ENCODE measurements around the gene STAU1.
"Not testable (repeated sequence)": the region's sequence is repeated elsewhere in the genome, so short reads cannot be mapped to it uniquely, and the experiment has no call there.

The STAU1 gene

GRCh38 chr20:49228676-49229075 lies 40.5 kb upstream of the STAU1 start:
- Histone ChIP-seq H3K27ac (ENCODE audit: low read depth, low read length) (no peak overlapping the region), H3K36me3 (ENCODE audit: control insufficient read depth in 1 of 2, insufficient read depth in 2 of 2, low read length in 2 of 2) (peaks cover 44 to 81% of the 10 kb centered on the region in 2 donors), H3K27me3 (ENCODE audit: control insufficient read depth in 1 of 2, insufficient read depth in 2 of 2, low read length in 2 of 2) (no peaks in the 10 kb centered on the region), H3K9me3 (ENCODE audit: control insufficient read depth in 1 of 2, low read length in 2 of 2) (no peaks in the 10 kb centered on the region), H3K4me3 (ENCODE audit: low read depth in 1 of 2, low read length in 2 of 2) (no peak overlapping the region), H3K4me1 (ENCODE audit: control insufficient read depth in 1 of 2, insufficient read depth in 2 of 2, low read length in 2 of 2) (peaks cover 13 to 15% of the 10 kb centered on the region in 2 donors), H3K9ac (ENCODE audit: low read depth in 1 of 2, low read length in 2 of 2) (no peak overlapping the region)

GRCh38 chr20:49225896-49226295 lies 37.8 kb upstream of the STAU1 start:
- H3K27me3 ChIP-seq (ENCODE audit: control insufficient read depth in 1 of 2, insufficient read depth in 2 of 2, low read length in 2 of 2), result no peaks in the 10 kb centered on the region
- no peaks in the 10 kb centered on the region for H3K9me3 ChIP-seq (ENCODE audit: control insufficient read depth in 1 of 2, low read length in 2 of 2)
- no peak overlapping the region for H3K9ac ChIP-seq (ENCODE audit: low read depth in 1 of 2, low read length in 2 of 2)
- H3K4me1 ChIP-seq (ENCODE audit: control insufficient read depth in 1 of 2, insufficient read depth in 2 of 2, low read length in 2 of 2), result peaks cover 8 to 11% of the 10 kb centered on the region in 2 donors
- H3K27ac ChIP-seq (ENCODE audit: low read depth, low read length), result no peak overlapping the region
- H3K36me3 ChIP-seq (ENCODE audit: control insufficient read depth in 1 of 2, insufficient read depth in 2 of 2, low read length in 2 of 2), result peaks cover 37 to 80% of the 10 kb centered on the region in 2 donors
- H3K4me3 ChIP-seq (ENCODE audit: low read depth in 1 of 2, low read length in 2 of 2), result no peak overlapping the region

- peak overlapping the region; percentile 87 to 88 for H3K4me3 ChIP-seq (ENCODE audit: low read depth in 1 of 2, low read length in 2 of 2)
- H3K9me3 ChIP-seq (ENCODE audit: control insufficient read depth in 1 of 2, low read length in 2 of 2), result no peaks in the 10 kb centered on the region
- peaks cover 12 to 14% of the 10 kb centered on the region in 2 donors for H3K4me1 ChIP-seq (ENCODE audit: control insufficient read depth in 1 of 2, insufficient read depth in 2 of 2, low read length in 2 of 2)
- no peak overlapping the region for H3K27ac ChIP-seq (ENCODE audit: low read depth, low read length)
- H3K9ac ChIP-seq (ENCODE audit: low read depth in 1 of 2, low read length in 2 of 2), result peak overlapping the region; percentile 84 to 89
- peaks cover 16 to 35% of the 10 kb centered on the region in 2 donors for H3K36me3 ChIP-seq (ENCODE audit: control insufficient read depth in 1 of 2, insufficient read depth in 2 of 2, low read length in 2 of 2)
- no peaks in the 10 kb centered on the region for H3K27me3 ChIP-seq (ENCODE audit: control insufficient read depth in 1 of 2, insufficient read depth in 2 of 2, low read length in 2 of 2)
Measured at GRCh38 chr20:49219924-49220831, 32.0 kb upstream of the STAU1 start.

GRCh38 chr20:49219091-49219923 lies 31.2 kb upstream of the STAU1 start, which contains the start of gene DDX27:
TSS of gene DDX27 (plus strand) at chr20:49219416. CDS start at chr20:49219449, 33 bp downstream.
- Histone ChIP-seq H3K36me3 (ENCODE audit: control insufficient read depth in 1 of 2, insufficient read depth in 2 of 2, low read length in 2 of 2) (peaks cover 9 to 26% of the 10 kb centered on the region in 2 donors), H3K4me3 (ENCODE audit: low read depth in 1 of 2, low read length in 2 of 2) (peak within 1 kb of the TSS; percentile 87 to 88), H3K4me1 (ENCODE audit: control insufficient read depth in 1 of 2, insufficient read depth in 2 of 2, low read length in 2 of 2) (peaks cover 12 to 14% of the 10 kb centered on the region in 2 donors), H3K27me3 (ENCODE audit: control insufficient read depth in 1 of 2, insufficient read depth in 2 of 2, low read length in 2 of 2) (no peaks in the 10 kb centered on the region), H3K9ac (ENCODE audit: low read depth in 1 of 2, low read length in 2 of 2) (peak within 1 kb of the TSS; percentile 84 to 89), H3K9me3 (ENCODE audit: control insufficient read depth in 1 of 2, low read length in 2 of 2) (no peaks in the 10 kb centered on the region), H3K27ac (ENCODE audit: low read depth, low read length) (peak within 1 kb of the TSS; percentile 77)

- not testable (repeated sequence) for H3K9me3 ChIP-seq (ENCODE audit: control insufficient read depth in 1 of 2, low read length in 2 of 2)
Measured at GRCh38 chr20:49218739-49219090, 30.6 kb upstream of the STAU1 start.

GRCh38 chr20:49216991-49217578 lies 29.0 kb upstream of the STAU1 start:
- Histone ChIP-seq H3K27me3 (ENCODE audit: control insufficient read depth in 1 of 2, insufficient read depth in 2 of 2, low read length in 2 of 2) (no peaks in the 10 kb centered on the region), H3K4me3 (ENCODE audit: low read depth in 1 of 2, low read length in 2 of 2) (peak overlapping the region in 1 of 2 donors; percentile 41), H3K9me3 (ENCODE audit: control insufficient read depth in 1 of 2, low read length in 2 of 2) (no peaks in the 10 kb centered on the region), H3K9ac (ENCODE audit: low read depth in 1 of 2, low read length in 2 of 2) (no peak overlapping the region), H3K4me1 (ENCODE audit: control insufficient read depth in 1 of 2, insufficient read depth in 2 of 2, low read length in 2 of 2) (peaks cover 12 to 14% of the 10 kb centered on the region in 2 donors), H3K36me3 (ENCODE audit: control insufficient read depth in 1 of 2, insufficient read depth in 2 of 2, low read length in 2 of 2) (peaks cover 4 to 8% of the 10 kb centered on the region in 2 donors), H3K27ac (ENCODE audit: low read depth, low read length) (peak overlapping the region; percentile 22)

More at GRCh38 chr20:49218739-49219090, 30.6 kb upstream of the STAU1 start:
- not testable (repeated sequence) for H3K27ac ChIP-seq (ENCODE audit: low read depth, low read length); H3K27me3 ChIP-seq (ENCODE audit: control insufficient read depth in 1 of 2, insufficient read depth in 2 of 2, low read length in 2 of 2)
- Histone ChIP-seq H3K9ac (ENCODE audit: low read depth in 1 of 2, low read length in 2 of 2) (peak overlapping the region; percentile 18 to 89), H3K4me1 (ENCODE audit: control insufficient read depth in 1 of 2, insufficient read depth in 2 of 2, low read length in 2 of 2) (peaks cover 12 to 14% of the 10 kb centered on the region in 2 donors), H3K4me3 (ENCODE audit: low read depth in 1 of 2, low read length in 2 of 2) (peak overlapping the region; percentile 21 to 88), H3K36me3 (ENCODE audit: control insufficient read depth in 1 of 2, insufficient read depth in 2 of 2, low read length in 2 of 2) (peaks cover 5 to 20% of the 10 kb centered on the region in 2 donors)

- Histone ChIP-seq H3K9me3 (ENCODE audit: control insufficient read depth in 1 of 2, low read length in 2 of 2) (peaks cover 0 to under 1% of the 10 kb centered on the region in 2 donors), H3K27me3 (ENCODE audit: control insufficient read depth in 1 of 2, insufficient read depth in 2 of 2, low read length in 2 of 2) (no peaks in the 10 kb centered on the region), H3K4me3 (ENCODE audit: low read depth in 1 of 2, low read length in 2 of 2) (no peak overlapping the region), H3K36me3 (ENCODE audit: control insufficient read depth in 1 of 2, insufficient read depth in 2 of 2, low read length in 2 of 2) (no peaks in the 10 kb centered on the region), H3K27ac (ENCODE audit: low read depth, low read length) (no peak overlapping the region), H3K9ac (ENCODE audit: low read depth in 1 of 2, low read length in 2 of 2) (no peak overlapping the region), H3K4me1 (ENCODE audit: control insufficient read depth in 1 of 2, insufficient read depth in 2 of 2, low read length in 2 of 2) (peaks cover 6 to 9% of the 10 kb centered on the region in 2 donors)
Measured at GRCh38 chr20:49215232-49215631, 27.1 kb upstream of the STAU1 start.

- Histone ChIP-seq H3K36me3 (ENCODE audit: control insufficient read depth in 1 of 2, insufficient read depth in 2 of 2, low read length in 2 of 2) (no peaks in the 10 kb centered on the region), H3K9me3 (ENCODE audit: control insufficient read depth in 1 of 2, low read length in 2 of 2) (peaks cover 3% of the 10 kb centered on the region in 2 donors), H3K4me1 (ENCODE audit: control insufficient read depth in 1 of 2, insufficient read depth in 2 of 2, low read length in 2 of 2) (peaks cover 3 to 8% of the 10 kb centered on the region in 2 donors), H3K27ac (ENCODE audit: low read depth, low read length) (no peak overlapping the region), H3K27me3 (ENCODE audit: control insufficient read depth in 1 of 2, insufficient read depth in 2 of 2, low read length in 2 of 2) (no peaks in the 10 kb centered on the region), H3K4me3 (ENCODE audit: low read depth in 1 of 2, low read length in 2 of 2) (no peak overlapping the region), H3K9ac (ENCODE audit: low read depth in 1 of 2, low read length in 2 of 2) (no peak overlapping the region)
Measured at GRCh38 chr20:49214571-49214970, 26.4 kb upstream of the STAU1 start.

GRCh38 chr20:49210757-49211110 lies 22.6 kb upstream of the STAU1 start:
- H3K27me3 ChIP-seq (ENCODE audit: control insufficient read depth in 1 of 2, insufficient read depth in 2 of 2, low read length in 2 of 2), result no peaks in the 10 kb centered on the region
- H3K4me1 ChIP-seq (ENCODE audit: control insufficient read depth in 1 of 2, insufficient read depth in 2 of 2, low read length in 2 of 2), result no peaks in the 10 kb centered on the region
- H3K9me3 ChIP-seq (ENCODE audit: control insufficient read depth in 1 of 2, low read length in 2 of 2), result peaks cover 3% of the 10 kb centered on the region in 2 donors
- no peak overlapping the region for H3K4me3 ChIP-seq (ENCODE audit: low read depth in 1 of 2, low read length in 2 of 2)
- no peak overlapping the region for H3K9ac ChIP-seq (ENCODE audit: low read depth in 1 of 2, low read length in 2 of 2)
- H3K27ac ChIP-seq (ENCODE audit: low read depth, low read length), result no peak overlapping the region
- H3K36me3 ChIP-seq (ENCODE audit: control insufficient read depth in 1 of 2, insufficient read depth in 2 of 2, low read length in 2 of 2), result no peaks in the 10 kb centered on the region
